GM12878 (cell line): ENCODE data around the gene TIMD4. TPM values are rescaled to one million over a fixed set of nuclear protein-coding genes. Genes with fewer than 3 reads are reported as not detected.

Experiments used
- ATAC-seq: fragments of 200-7000 bp; cut with Tn5 transposase; 3 replicates; pipeline ENCODE4 v1.9.1; 2020; ENCODE audit warnings: mild to moderate bottlenecking, moderate library complexity
- BruUV-seq: library from RNA; stranded (reverse); fragments of 400-500 nt; replicated peaks from 2 replicates; lab custom pipeline; 2021; lab: Mats Ljungman, UMichigan
- CTCF ChIA-PET: fragments of 300-600 bp; sonication (Branson Sonifier 250); formaldehyde crosslinking; extraction: SDS; loops from one replicate; lab custom pipeline; 2021; ENCODE audit warnings: inconsistent platforms; lab: Yijun Ruan, JAX
- POLR2A ChIA-PET: fragments of 350-600 bp; formaldehyde crosslinking; extraction: SDS; loops from one replicate; lab custom pipeline; 2021; ENCODE audit warnings: inconsistent platforms; lab: Charles Lee
- RAD21 ChIA-PET: fragments of 300-600 bp; sonication (Branson Sonifier 250); formaldehyde crosslinking; loops from one replicate; lab custom pipeline; 2023; ENCODE audit warnings: antibody characterized with exemption; ENCODE audit not compliant: unreplicated experiment; lab: Charles Lee
- SMC1A ChIA-PET: fragments of 300-600 bp; sonication (Branson Sonifier 250); formaldehyde crosslinking; loops from one replicate; lab custom pipeline; 2023; ENCODE audit not compliant: unreplicated experiment, uncharacterized antibody; lab: Charles Lee
- DNase-seq: peaks from one replicate; pipeline ENCODE4 v3.0.0-alpha.2; 2011; ENCODE audit warnings: low read depth, low spot score
- FAIRE-seq: peaks from 3 replicates; lab custom pipeline; 2011; peaks lifted over from hg19 to GRCh38; lab: Jason Lieb, UNC
- H2AFZ ChIP-seq: 2 replicates; pipeline ENCODE4 v1.6.0; 2011; ENCODE audit warnings: low read depth, low read length, control low read depth; ENCODE audit not compliant: control insufficient read depth
- H3K27ac ChIP-seq: 2 replicates; pipeline ENCODE4 v1.5.1; 2011; ENCODE audit warnings: control low read depth; ENCODE audit not compliant: control insufficient read depth, insufficient read depth
- H3K27me3 ChIP-seq, 2 experiments: replicated peaks in 1 of 2; 2 replicates each; pipeline versions ENCODE4 v1.6.0 to v1.6.1; 2011; ENCODE audit warnings: low read length in 1 of 2; ENCODE audit not compliant: control insufficient read depth in 2 of 2, insufficient read depth in 2 of 2
- H3K36me3 ChIP-seq, 2 experiments: 2 replicates each; pipeline ENCODE4 v1.5.1; 2011; ENCODE audit warnings: low read length in 1 of 2; ENCODE audit not compliant: control insufficient read depth in 2 of 2, insufficient read depth in 2 of 2
- H3K4me1 ChIP-seq: 2 replicates; pipeline ENCODE4 v1.6.1; 2011; ENCODE audit warnings: mild to moderate bottlenecking, low read length, moderate library complexity, mixed read lengths; ENCODE audit not compliant: control insufficient read depth, insufficient read depth
- H3K4me2 ChIP-seq: 2 replicates; pipeline ENCODE4 v1.6.0; 2011; ENCODE audit warnings: control low read depth; ENCODE audit not compliant: control insufficient read depth, insufficient read depth
- H3K4me3 ChIP-seq: fragments of 200-600 bp; sonication (generic); 2 replicates; pipeline ENCODE4 v1.5.1; 2016
- H3K79me2 ChIP-seq: 2 replicates; pipeline ENCODE4 v1.6.0; 2011; ENCODE audit warnings: low read length; ENCODE audit not compliant: control insufficient read depth, insufficient read depth
- H3K9ac ChIP-seq: 2 replicates; pipeline ENCODE4 v1.8.0; 2011; ENCODE audit warnings: low read length, control low read depth, mixed read lengths; ENCODE audit not compliant: control insufficient read depth, insufficient read depth
- H3K9me3 ChIP-seq: replicated peaks from 3 replicates; pipeline ENCODE4 v1.5.1; 2011; ENCODE audit warnings: mild to moderate bottlenecking, low read length; ENCODE audit not compliant: control insufficient read depth, insufficient read depth
- H4K20me1 ChIP-seq: 2 replicates; pipeline ENCODE4 v1.6.0; 2011; ENCODE audit not compliant: control insufficient read depth, insufficient read depth
- ASH2L ChIP-seq: fragments of 300-600, 200-600 bp; sonication (generic); IDR thresholded peaks from 2 replicates; pipeline ENCODE4 v1.6.1; 2017; ENCODE audit warnings: low read depth, mild to moderate bottlenecking, borderline replicate concordance
- BCL11A ChIP-seq: IDR thresholded peaks from 2 replicates; pipeline ENCODE4 v1.6.1; 2011; ENCODE audit warnings: low read depth, low read length
- CBFB ChIP-seq: IDR thresholded peaks from 2 replicates; pipeline ENCODE4 v1.6.1; 2016; ENCODE audit warnings: antibody characterized with exemption, low read depth
- CBX5 ChIP-seq: sonication (generic); IDR thresholded peaks from 2 replicates; pipeline ENCODE4 v1.6.1; 2016; ENCODE audit warnings: low read depth, moderate library complexity, mild to moderate bottlenecking, inconsistent platforms
- CREB1 ChIP-seq: IDR thresholded peaks from 2 replicates; pipeline ENCODE4 v1.6.1; 2012; ENCODE audit warnings: low read depth, mild to moderate bottlenecking, inconsistent platforms
- GABPA ChIP-seq: IDR thresholded peaks from 2 replicates; pipeline ENCODE4 v1.6.1; 2014; ENCODE audit warnings: antibody characterized with exemption, low read depth, mild to moderate bottlenecking, inconsistent platforms
- GATAD2B ChIP-seq: fragments of 450-650 bp; conservative IDR thresholded peaks from 2 replicates; pipeline ENCODE4 v1.6.1; 2017; ENCODE audit warnings: low read depth, mild to moderate bottlenecking, moderate library complexity
- KAT2A ChIP-seq: conservative IDR thresholded peaks from 2 replicates; pipeline ENCODE4 v1.6.1; 2011; ENCODE audit warnings: low read depth, low read length; ENCODE audit not compliant: control insufficient read depth
- RBBP5 ChIP-seq: fragments of 200-600 bp; sonication (generic); conservative IDR thresholded peaks from 2 replicates; pipeline ENCODE4 v1.6.1; 2016
- RELA ChIP-seq: fragments of 450-650 bp; IDR thresholded peaks from 2 replicates; pipeline ENCODE4 v1.8.0; 2014; ENCODE audit warnings: borderline replicate concordance; ENCODE audit not compliant: partially characterized antibody
- SIN3A ChIP-seq: IDR thresholded peaks from 2 replicates; pipeline ENCODE4 v1.6.1; 2012; ENCODE audit warnings: low read depth, low read length, improper control_type of control experiment
- TAF1 ChIP-seq: IDR thresholded peaks from 2 replicates; pipeline ENCODE4 v1.6.1; 2011; ENCODE audit warnings: mild to moderate bottlenecking, low read depth, low read length, borderline replicate concordance
- TCF3 ChIP-seq: IDR thresholded peaks from 2 replicates; pipeline ENCODE4 v1.6.1; 2012; ENCODE audit warnings: low read depth, mild to moderate bottlenecking, low read length, borderline replicate concordance; ENCODE audit not compliant: insufficient read depth
- TCF7 ChIP-seq: IDR thresholded peaks from 2 replicates; pipeline ENCODE4 v1.6.1; 2014; ENCODE audit warnings: antibody characterized with exemption, borderline replicate concordance
- WGBS: methylation state at CpG from one replicate; pipeline ENCODE4 v1.1.6; 2016; ENCODE audit warnings: low lambda C conversion rate; ENCODE audit not compliant: insufficient replicate concordance, insufficient coverage; ENCODE audit errors: missing lambda C conversion rate; 5-methylcytosine and 5-hydroxymethylcytosine counted together
- in situ Hi-C: fragments of 300-500 bp; cut with MboI; formaldehyde crosslinking; loops from 9 replicates; pipeline ENCODE4 v1.14.3; 2018; ENCODE audit warnings: mixed read lengths
- intact Hi-C: fragments of 100-400 bp; cut with micrococcal nuclease; formaldehyde crosslinking; loops from one replicate; pipeline ENCODE4 v1.14.2; 2022; ENCODE audit not compliant: unreplicated experiment
- polyA plus RNA-seq, 11 experiments: library from polyadenylated mRNA; depleted of rRNA in 4 of 11; unstranded in 6 of 11; stranded (reverse) in 5 of 11; fragments of >200 nt; fragmentation: Nextera tagmentation in 4 of 11; fragmentation: Illumina TruSeq in 1 of 11; extraction: Ambion mirVana in 4 of 11; extraction: Trizol in 1 of 11; gene quantifications; 1 replicate in 1 of 11; 2 replicates in 10 of 11; pipeline versions ENCODE4 v1.2.1 to v1.2.3, GENCODE V29; 2011 to 2016; ENCODE audit warnings: inconsistent platforms in 2 of 11, missing spikeins in 2 of 11, low read depth in 1 of 11
- total RNA-seq, 4 experiments: library from RNA; depleted of rRNA in 3 of 4; stranded (reverse); fragments of >200 nt in 3 of 4; fragmentation: Illumina TruSeq in 1 of 4; extraction: Trizol in 1 of 4; gene quantifications; 2 replicates each; pipeline versions ENCODE4 v1.2.1 to v1.2.3, GENCODE V29; 2013 to 2021
- TF ChIP-seq, protein P1 (sequence below): IDR thresholded peaks from 2 replicates; pipeline ENCODE4 v1.6.1; 2012; ENCODE audit warnings: improper control_type of control experiment, low read depth, low read length; ENCODE audit not compliant: insufficient replicate concordance
- TF ChIP-seq, protein P2 (sequence below): fragments of 450-650 bp; IDR thresholded peaks from 2 replicates; pipeline ENCODE4 v1.6.1; 2016; ENCODE audit warnings: mild to moderate bottlenecking, moderate library complexity, borderline replicate concordance

TIMD4 gene
- total and polyA plus RNA-seq, 10 of the 15 experiments (the other 5 are each of a cell fraction or from before 2014, with no cell fraction given) = 1.3 to 15.4 (median 5.3) TPM

DNA sequence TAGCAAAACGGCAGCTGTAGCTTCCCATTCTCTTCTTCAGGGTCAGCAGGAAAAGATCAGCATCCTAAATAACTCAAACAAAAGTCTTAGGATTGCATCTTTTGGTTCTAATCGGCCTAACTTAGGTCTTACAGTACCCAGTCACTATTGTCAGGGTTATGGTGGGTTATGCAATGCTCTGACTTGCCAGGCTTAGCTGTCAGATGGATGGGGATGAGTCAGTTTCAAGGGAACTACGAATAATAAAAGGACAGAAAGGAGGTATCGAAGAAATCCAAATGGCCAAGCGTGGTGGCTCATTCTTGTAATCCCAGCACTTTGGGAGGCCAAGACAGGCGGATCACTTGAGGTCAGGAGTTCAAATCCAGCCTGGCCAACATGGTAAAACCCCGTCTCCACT is 66.5 kb downstream of the TIMD4 start:
- Histone ChIP-seq H2AFZ (no peak overlapping the region), H3K36me3 (no peaks in the 10 kb centered on the region), H3K4me3 (no peak overlapping the region), H3K9me3 (no peaks in the 10 kb centered on the region), H4K20me1 (no peaks in the 10 kb centered on the region), H3K27ac (no peak overlapping the region), H3K4me2 (no peak overlapping the region), H3K27me3 (no peaks in the 10 kb centered on the region), H3K4me1 (peaks cover 13% of the 10 kb centered on the region), H3K79me2 (no peaks in the 10 kb centered on the region), H3K9ac (no peak overlapping the region)
- ChIA-PET RAD21 (interaction anchor here (0.7 to 10.8 kb wide), 2 partner anchors 22 to 182 kb away, joined by 5 to 218 read pairs; no protein-coding TSS in a partner anchor), SMC1A (interaction anchor here (0.5 to 5.3 kb wide), 5 partner anchors 19 to 39 kb away, joined by 3 to 53 read pairs (median 7); no protein-coding TSS in a partner anchor), POLR2A (interaction anchor here (1.1 to 1.3 kb wide), 2 partner anchors 9 to 30 kb away, joined by 3 read pairs; no protein-coding TSS in a partner anchor), CTCF (interaction anchor here (1.4 kb wide), 1 partner anchor 23 kb away, joined by 7 read pairs; no protein-coding TSS in a partner anchor)
- no peak for ATAC-seq
- in situ Hi-C loops = no loop called here
- intact Hi-C loops = no loop called here
- no peak for DNase-seq
- BruUV-seq = no TSS peak
- 34% methylated on average over 7 of the region's 7 CpGs for WGBS
- no peak for FAIRE-seq
- TF ChIP-seq, protein P1, sequence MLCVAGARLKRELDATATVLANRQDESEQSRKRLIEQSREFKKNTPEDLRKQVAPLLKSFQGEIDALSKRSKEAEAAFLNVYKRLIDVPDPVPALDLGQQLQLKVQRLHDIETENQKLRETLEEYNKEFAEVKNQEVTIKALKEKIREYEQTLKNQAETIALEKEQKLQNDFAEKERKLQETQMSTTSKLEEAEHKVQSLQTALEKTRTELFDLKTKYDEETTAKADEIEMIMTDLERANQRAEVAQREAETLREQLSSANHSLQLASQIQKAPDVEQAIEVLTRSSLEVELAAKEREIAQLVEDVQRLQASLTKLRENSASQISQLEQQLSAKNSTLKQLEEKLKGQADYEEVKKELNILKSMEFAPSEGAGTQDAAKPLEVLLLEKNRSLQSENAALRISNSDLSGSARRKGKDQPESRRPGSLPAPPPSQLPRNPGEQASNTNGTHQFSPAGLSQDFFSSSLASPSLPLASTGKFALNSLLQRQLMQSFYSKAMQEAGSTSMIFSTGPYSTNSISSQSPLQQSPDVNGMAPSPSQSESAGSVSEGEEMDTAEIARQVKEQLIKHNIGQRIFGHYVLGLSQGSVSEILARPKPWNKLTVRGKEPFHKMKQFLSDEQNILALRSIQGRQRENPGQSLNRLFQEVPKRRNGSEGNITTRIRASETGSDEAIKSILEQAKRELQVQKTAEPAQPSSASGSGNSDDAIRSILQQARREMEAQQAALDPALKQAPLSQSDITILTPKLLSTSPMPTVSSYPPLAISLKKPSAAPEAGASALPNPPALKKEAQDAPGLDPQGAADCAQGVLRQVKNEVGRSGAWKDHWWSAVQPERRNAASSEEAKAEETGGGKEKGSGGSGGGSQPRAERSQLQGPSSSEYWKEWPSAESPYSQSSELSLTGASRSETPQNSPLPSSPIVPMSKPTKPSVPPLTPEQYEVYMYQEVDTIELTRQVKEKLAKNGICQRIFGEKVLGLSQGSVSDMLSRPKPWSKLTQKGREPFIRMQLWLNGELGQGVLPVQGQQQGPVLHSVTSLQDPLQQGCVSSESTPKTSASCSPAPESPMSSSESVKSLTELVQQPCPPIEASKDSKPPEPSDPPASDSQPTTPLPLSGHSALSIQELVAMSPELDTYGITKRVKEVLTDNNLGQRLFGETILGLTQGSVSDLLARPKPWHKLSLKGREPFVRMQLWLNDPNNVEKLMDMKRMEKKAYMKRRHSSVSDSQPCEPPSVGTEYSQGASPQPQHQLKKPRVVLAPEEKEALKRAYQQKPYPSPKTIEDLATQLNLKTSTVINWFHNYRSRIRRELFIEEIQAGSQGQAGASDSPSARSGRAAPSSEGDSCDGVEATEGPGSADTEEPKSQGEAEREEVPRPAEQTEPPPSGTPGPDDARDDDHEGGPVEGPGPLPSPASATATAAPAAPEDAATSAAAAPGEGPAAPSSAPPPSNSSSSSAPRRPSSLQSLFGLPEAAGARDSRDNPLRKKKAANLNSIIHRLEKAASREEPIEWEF = no peak
- TF ChIP-seq, protein P2, sequence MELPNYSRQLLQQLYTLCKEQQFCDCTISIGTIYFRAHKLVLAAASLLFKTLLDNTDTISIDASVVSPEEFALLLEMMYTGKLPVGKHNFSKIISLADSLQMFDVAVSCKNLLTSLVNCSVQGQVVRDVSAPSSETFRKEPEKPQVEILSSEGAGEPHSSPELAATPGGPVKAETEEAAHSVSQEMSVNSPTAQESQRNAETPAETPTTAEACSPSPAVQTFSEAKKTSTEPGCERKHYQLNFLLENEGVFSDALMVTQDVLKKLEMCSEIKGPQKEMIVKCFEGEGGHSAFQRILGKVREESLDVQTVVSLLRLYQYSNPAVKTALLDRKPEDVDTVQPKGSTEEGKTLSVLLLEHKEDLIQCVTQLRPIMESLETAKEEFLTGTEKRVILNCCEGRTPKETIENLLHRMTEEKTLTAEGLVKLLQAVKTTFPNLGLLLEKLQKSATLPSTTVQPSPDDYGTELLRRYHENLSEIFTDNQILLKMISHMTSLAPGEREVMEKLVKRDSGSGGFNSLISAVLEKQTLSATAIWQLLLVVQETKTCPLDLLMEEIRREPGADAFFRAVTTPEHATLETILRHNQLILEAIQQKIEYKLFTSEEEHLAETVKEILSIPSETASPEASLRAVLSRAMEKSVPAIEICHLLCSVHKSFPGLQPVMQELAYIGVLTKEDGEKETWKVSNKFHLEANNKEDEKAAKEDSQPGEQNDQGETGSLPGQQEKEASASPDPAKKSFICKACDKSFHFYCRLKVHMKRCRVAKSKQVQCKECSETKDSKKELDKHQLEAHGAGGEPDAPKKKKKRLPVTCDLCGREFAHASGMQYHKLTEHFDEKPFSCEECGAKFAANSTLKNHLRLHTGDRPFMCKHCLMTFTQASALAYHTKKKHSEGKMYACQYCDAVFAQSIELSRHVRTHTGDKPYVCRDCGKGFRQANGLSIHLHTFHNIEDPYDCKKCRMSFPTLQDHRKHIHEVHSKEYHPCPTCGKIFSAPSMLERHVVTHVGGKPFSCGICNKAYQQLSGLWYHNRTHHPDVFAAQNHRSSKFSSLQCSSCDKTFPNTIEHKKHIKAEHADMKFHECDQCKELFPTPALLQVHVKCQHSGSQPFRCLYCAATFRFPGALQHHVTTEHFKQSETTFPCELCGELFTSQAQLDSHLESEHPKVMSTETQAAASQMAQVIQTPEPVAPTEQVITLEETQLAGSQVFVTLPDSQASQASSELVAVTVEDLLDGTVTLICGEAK = no peak
- TF ChIP-seq TCF3 (no peak), RBBP5 (no peak), CREB1 (no peak), TAF1 (no peak), BCL11A (no peak), GABPA (no peak), CBFB (no peak), RELA (no peak), KAT2A (no peak), GATAD2B (no peak), CBX5 (no peak), TCF7 (no peak), ASH2L (no peak), SIN3A (no peak)
